A549 (cell line): ENCODE data around the gene UQCRH.

Experiments
- CTCF ChIP-seq: fragments of >200 bp; sonication (Bioruptor Twin); formaldehyde crosslinking; IDR thresholded peaks from 3 replicates; pipeline ENCODE4 v1.5.1; 2016
- EP300 ChIP-seq, 2 experiments: fragments of >200 bp; sonication (Bioruptor Twin); formaldehyde crosslinking; IDR thresholded peaks; 2 replicates in 1 of 2; 3 replicates in 1 of 2; pipeline ENCODE4 v1.6.1; 2016 to 2017
- MAX ChIP-seq: IDR thresholded peaks from 2 replicates; pipeline ENCODE4 v1.6.1; 2012
- RARB ChIP-seq: fragments of 250-450 bp; sonication (Bioruptor Pico); IDR thresholded peaks from 2 replicates; pipeline ENCODE4 v1.8.0; 2021; ENCODE audit warnings: mild to moderate bottlenecking, moderate library complexity
- TF ChIP-seq, protein P1 (sequence below): fragments of 450-650 bp; IDR thresholded peaks from 2 replicates; pipeline ENCODE4 v1.6.1; 2014; ENCODE audit warnings: antibody characterized with exemption

DNA sequence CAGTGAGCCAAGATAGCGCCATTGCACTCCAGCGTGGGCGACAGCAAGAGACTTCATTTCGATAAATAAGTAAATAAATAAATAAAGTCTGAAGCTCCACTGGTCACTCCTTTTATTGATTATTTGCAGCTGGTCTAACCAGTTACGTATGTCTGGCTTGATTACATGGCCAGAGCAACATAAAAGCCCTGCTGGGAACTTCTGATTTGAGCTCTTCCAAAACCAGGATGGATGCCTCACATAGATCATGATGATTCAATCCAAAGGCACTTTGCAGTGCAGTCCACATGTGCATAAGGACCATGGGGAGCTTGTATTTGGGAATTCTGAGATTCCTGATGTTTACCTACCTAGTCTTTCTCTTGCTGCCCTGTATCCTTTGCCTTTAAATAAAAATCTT, 61.1 kb downstream of the UQCRH start:
- TF ChIP-seq CTCF (no peak), EP300 (IDR thresholded peaks at IDR 0.05) (no peak), RARB (CRISPR knock-in tag) (no peak), MAX (no peak)
- TF ChIP-seq, protein P1, sequence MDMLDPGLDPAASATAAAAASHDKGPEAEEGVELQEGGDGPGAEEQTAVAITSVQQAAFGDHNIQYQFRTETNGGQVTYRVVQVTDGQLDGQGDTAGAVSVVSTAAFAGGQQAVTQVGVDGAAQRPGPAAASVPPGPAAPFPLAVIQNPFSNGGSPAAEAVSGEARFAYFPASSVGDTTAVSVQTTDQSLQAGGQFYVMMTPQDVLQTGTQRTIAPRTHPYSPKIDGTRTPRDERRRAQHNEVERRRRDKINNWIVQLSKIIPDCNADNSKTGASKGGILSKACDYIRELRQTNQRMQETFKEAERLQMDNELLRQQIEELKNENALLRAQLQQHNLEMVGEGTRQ, result no peak
